Activated CD4-positive, alpha-beta T cell treated with anti-CD3 and anti-CD28 coated beads, Interleukin-10, Interleukin-2, amounts not matched to agents 100 ng/mL and 50 ng/mL, durations not matched to agents 16 hours and 8 hours (primary cell): Measurements from ENCODE around the gene SCLT1.
"Not testable (repeated sequence)": the region's sequence is repeated elsewhere in the genome, so short reads cannot be mapped to it uniquely, and the experiment has no call there.

ENCODE experiments used
- DNase-seq: peaks from one replicate; pipeline ENCODE4 v3.0.0-alpha.2; 2020

Gene SCLT1

GRCh38 chr4:129069537-129069936 is 23.8 kb downstream of the SCLT1 start:
- not testable (repeated sequence) for DNase-seq

DNA sequence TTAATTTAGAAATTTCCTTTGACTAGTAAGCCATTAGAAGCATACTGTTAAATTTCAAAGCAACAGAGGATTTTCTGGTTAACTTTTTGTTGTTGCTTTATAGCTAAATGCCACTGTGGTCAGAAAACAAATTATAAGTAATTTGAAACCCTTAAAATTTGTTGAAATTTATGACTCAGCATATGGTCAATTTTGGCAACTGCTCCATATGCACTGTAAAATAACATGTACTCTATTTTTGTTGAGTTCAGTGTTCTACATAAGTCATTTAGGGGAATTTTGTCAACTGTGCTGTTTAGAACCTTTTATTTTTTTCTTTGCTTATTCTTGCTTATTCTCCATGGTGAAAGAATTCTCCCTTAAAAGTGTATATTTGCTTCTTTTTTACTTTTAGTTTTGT is 28.6 kb downstream of the SCLT1 start:
- no peak for DNase-seq

DNA sequence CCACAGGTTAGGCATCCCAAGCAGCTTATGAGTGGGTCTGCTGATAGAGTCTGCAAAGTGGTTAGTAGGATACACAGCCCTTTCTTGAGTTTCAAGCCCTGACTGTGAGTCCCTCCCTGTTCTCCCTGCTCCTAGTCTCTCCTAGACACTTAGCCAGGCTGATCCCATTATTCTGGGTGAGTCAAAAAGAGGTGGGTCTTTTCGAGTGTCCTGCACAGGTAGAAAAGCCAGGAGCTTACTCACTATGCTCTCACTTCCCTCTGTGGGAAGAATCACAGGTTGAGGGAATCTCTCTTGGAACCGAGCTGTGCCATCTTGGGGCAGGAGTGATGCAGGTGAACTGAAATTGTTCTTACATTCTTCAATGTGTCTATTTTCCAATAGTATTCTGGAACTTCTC is 29.7 kb downstream of the SCLT1 start:
- no peak for DNase-seq

GRCh38 chr4:129062580-129062979 is 30.8 kb downstream of the SCLT1 start:
- no peak for DNase-seq

DNA sequence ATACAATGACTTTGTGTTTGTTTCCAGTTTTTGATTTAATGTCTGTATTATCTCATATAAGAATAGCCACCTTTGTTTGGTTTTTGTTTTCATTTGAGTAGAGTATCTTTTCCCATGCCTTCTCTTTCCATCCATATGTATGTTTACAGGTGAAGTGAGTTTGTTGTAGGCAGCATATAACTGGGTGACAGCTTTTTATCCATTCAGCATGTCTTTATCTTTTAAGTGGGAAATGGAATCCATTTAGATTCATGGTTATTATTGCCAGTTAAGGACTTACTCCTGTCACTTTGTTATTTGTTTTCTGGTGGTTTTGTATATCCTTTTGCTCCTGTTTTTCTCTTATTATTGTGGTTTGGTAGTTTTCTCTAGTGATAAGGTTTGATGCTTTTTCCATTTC is 34.3 kb downstream of the SCLT1 start:
- no peak for DNase-seq

GRCh38 chr4:129046055-129046959 is 47.0 kb downstream of the SCLT1 start:
- DNase-seq: peak; percentile 47

GRCh38 chr4:129043523-129043922 is 49.8 kb downstream of the SCLT1 start:
- no peak for DNase-seq

GRCh38 chr4:129040471-129040870 is 52.9 kb downstream of the SCLT1 start:
- no peak for DNase-seq

DNA sequence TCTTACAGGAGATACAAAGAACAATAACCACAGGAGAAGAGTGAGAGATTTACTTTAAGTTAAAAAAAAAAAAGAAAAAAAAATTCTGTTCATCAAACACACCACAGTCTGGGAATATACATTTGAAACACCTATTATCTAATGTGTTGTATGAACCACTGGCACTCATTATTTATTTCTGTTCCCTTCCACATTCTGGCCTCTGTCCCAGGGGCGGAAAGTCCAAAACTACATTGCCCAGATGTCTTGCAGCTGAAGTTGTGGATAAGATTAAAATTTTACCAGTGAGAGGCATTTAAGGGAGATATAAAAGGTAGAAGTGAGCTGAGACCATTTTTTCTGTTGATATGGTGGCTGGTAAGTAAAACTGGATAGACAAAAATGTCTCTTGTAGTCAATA is 56.2 kb downstream of the SCLT1 start:
- DNase-seq: no peak

DNA sequence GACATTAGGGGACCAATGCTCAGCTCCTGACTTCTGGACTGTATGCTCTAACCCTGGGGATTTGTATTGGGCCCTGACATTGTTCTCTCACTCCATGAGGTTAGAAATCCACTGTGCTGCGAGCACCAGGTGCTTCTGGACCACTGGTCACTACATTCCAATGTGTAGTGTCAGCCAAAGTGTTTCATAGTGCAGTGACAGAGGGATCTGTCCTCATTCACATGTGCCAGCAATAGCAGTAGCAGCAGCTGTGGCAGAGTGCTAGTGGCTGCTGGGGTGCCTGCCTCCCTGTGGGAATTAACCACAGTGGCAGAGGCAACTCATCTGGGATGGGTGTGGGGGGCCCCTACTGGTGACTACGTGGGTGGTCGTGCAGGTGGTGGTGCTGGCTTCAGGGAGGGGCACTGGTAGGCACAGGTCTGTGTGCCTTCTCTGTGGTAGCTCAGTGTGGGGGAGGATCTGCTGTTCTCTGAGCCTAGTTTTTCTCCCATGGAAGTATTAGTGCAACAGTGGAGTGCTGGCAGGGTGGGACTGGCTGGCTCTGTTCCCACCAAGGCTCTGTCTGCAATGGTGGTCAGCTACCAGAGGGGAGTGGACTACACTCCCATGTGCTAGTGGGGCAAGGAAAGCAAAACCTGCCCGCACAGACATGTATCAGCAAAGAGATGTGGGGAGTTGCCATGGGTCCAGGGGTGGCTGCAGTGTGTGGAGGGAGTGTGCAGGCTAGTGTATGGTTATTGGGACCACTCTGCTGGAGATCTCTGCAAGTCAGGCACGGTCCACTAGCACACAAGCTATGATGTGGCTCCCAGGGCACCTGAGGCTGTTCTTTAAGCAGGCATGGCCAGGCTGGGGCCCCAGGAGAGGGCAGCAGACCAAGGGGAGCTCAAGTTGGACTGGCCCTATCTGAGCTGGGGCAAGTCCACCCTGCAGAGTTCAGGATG is 78.5 kb downstream of the SCLT1 start:
- DNase-seq: no peak

DNA sequence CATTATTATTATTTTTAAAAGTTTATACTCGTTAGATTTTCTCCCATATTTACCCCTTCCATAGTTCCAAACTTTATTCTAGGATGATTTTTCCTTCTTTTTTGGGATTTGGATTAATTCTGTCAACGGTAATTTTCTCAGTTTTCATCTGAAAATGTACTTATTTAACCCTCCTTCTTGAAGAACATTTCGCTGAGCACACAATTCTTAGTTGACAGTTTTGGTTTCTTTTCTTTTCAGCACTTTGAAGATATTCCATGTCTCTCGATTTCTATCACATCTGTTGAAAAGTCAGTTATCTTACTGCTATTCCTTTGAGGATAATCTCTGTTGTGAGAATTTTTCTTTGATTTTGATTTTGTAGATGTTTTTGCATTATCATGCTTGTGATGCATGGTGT is 85.2 kb downstream of the SCLT1 start:
- DNase-seq: no peak

GRCh38 chr4:128986908-128987307 is 106.4 kb downstream of the SCLT1 start:
- DNase-seq: no peak

- no peak for DNase-seq
Measured at GRCh38 chr4:128986019-128986418, 107.3 kb downstream of the SCLT1 start.

GRCh38 chr4:128983771-128984485 is 109.4 kb downstream of the SCLT1 start:
- no peak for DNase-seq

GRCh38 chr4:128981377-128981776 is 112.0 kb downstream of the SCLT1 start:
- DNase-seq: no peak

DNA sequence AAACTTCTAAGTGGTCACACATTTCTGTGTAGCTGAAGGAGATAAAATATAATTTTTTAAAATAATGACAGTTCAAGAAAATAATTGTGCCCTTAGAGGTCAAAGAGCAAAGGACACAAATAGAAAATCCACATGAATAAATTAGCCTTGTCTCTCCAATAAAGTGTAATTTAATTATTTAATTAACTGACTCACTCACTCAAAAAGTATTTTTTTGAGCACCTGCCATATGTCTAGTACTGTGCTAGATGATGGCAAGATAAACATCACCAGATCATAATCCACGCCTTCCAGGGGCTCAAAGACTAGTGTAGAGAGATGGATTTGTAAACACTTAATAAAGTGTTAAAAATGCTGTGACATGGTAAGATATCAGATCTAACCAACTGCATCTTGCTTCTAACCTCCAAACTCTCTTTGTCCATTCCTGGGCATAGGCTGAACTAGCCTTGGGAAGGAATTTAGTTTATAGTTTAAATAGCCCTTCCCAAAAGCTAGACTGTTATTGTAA is 112.5 kb downstream of the SCLT1 start:
- DNase-seq: no peak

GRCh38 chr4:128979934-128980333 is 113.4 kb downstream of the SCLT1 start:
- no peak for DNase-seq

DNA sequence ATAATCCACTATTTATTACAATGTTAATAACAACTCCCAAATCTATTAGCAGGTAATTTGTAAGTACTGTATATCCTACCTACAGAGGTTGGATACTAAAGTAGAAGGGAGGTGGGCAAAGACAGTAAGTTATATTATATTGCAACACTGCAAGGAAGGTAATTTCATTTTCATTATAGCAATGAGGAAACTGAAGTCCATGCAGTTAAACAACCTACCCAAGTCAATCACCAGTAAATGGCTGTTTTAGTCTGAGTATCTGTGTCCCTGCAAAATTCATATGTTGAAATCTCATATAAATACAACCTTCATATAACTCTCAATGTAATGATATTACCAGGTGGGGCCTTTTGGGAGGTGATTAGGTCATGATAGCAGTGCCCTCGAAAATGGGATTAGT is 114.4 kb downstream of the SCLT1 start:
- no peak for DNase-seq

- no peak for DNase-seq
Measured at GRCh38 chr4:128974136-128974581, 119.2 kb downstream of the SCLT1 start.

- DNase-seq: no peak
Measured at GRCh38 chr4:128973384-128973783, 120.0 kb downstream of the SCLT1 start.

- no peak for DNase-seq
Measured at GRCh38 chr4:128961405-128961804, 131.9 kb downstream of the SCLT1 start.

- no peak for DNase-seq
Measured at GRCh38 chr4:128958194-128958593, 135.1 kb downstream of the SCLT1 start.

GRCh38 chr4:128957459-128957858 is 135.9 kb downstream of the SCLT1 start:
- no peak for DNase-seq
